ENCODE data around the gene SPATA31C1.

SPATA31C1 gene

DNA sequence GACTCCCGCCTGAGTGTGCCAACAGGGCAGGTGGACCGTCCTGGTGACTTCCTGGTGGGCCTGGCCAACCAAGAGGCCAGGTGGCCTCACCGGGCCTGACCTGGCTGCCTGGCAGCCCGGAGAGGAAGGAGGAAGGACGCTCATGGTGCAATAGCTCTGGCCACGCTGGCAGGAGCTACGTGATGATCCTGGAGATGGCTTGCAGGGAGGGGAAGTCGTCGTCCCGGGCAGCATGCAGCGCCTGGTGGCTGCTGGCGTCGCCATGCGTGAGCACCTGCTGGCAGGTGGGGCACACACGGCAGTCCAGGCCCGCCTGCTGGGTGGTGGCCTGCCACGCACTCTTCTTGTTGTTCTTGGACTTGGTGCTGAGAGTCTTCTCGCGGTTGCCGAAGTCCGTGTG lies 26.3 kb downstream of the SPATA31C1 start:
- DNase-seq = no peak

- DNase-seq = no peak
Measured at GRCh38 chr9:87944682-87945081, 26.9 kb downstream of the SPATA31C1 start.

DNA sequence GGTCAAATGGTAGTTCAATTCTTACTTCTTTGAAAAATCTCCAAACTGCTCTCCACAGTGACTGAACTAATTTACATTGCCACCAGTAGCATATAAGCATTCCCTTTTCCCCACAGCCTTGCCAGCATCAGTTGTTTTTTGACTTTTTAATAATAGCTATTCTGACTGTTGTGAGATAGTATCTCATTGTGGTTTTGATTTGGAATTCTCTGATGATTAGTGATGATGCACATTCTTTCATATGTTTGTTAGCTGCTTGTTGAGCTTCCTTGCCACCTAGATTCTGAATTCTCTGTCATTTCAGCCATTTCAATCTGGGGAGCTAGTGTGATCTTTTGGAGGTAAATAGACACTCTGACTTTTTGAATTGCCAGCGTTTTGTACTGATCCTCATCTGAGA lies 32.5 kb downstream of the SPATA31C1 start:
- DNase-seq = no peak

- DNase-seq = no peak
Measured at GRCh38 chr9:87950765-87951488, 33.2 kb downstream of the SPATA31C1 start.

GRCh38 chr9:87954230-87954629 lies 36.5 kb downstream of the SPATA31C1 start:
- no peak for DNase-seq

DNA sequence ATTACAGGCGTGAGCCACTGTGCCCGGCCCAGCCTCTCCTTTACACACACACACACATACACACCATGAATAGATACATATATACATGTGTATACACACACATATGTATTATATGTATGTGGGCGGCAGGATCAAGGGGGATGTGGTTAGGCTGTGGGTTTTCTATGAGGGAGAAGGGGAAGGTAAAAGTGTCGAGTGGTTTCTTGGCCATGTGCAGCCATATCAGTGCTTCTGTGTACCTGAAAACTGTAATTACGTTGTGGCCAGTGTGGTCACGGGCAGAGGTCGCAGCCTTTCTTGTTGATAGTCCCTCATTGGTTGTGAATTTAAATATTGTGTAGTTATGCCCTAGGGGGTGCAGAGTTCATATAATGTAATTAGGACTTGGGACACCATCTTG lies 40.1 kb downstream of the SPATA31C1 start:
- DNase-seq = no peak

DNA sequence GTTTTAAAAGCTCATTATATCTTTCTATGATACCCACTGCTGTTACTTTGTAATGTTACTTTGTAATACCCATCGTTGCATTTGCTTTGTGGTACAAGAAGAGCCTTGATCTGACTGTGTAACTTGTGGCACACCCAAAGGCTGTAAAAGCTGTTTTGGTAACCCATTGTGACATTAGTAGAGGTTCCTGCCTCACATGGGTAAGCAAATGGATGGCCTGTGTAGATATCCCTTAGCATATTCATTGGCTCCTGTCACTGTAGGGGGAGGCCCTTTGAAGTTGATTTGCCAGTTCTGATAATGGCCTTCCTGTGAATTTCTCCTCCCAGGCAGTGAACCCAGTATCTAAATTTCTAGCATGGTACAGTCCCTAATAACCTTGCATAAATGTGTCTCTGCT lies 40.8 kb downstream of the SPATA31C1 start:
- no peak for DNase-seq

- no peak for DNase-seq
Measured at GRCh38 chr9:87959916-87960581, 42.3 kb downstream of the SPATA31C1 start.

- no peak for DNase-seq
Measured at GRCh38 chr9:87963770-87964169, 46.0 kb downstream of the SPATA31C1 start.

DNA sequence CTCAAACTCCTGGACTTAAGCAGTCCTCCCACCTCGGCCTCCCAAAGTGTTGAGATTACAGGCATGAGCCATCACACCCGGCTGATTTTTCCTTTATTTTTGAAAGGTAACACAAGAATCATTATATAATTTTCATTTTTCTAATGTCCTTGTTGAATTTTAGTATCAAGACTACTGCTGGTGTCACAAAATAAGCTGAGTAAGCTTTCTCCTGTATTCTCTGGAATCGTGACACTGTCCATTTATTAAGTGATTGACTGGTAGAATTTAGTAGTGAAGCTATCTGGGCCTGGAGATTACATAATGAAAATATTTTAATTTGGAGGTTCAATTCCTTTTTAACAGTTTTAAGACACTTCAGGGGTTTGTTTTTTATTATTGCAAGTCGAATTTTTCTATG lies 47.1 kb downstream of the SPATA31C1 start:
- no peak for DNase-seq

DNA sequence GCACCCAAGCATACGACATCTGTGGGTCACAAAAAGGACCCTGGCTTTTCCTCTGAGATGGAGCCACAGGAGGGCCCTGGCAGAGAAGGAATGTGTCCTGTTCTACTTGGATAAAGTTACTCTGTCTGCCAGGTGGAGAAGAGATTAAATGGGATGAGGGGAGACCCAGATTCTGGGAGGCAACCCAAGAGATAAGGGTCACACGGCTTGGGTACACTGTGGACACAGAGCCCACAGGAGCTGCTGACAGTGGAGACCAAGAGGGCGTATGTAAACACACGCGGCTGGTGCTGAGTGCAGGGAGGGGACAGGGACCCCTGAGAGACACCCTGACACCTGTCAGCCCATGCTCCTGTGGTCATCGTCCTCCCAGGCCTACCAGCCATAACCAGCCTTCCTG lies 50.4 kb downstream of the SPATA31C1 start:
- no peak for DNase-seq

DNA sequence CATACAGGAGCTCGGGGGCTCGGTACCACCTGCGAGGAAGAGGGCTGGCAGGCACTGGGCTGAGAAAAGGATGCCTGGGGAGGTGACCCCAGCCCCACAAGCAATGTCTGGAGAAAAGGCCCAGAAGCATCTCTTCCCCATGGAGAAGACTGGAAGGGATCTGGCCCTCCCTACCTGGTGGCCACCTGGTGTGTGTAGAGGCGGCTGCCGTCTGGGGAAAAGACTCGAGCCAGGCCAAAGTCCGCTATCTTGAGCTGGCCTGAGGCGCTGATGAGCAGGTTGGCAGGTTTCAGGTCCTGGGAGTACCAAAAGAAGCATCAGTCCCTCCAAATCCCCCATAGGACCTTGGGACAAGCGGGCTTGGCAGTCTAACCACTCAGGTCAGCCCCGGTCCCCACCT lies 52.8 kb downstream of the SPATA31C1 start:
- DNase-seq = no peak

GRCh38 chr9:87973122-87973521 lies 55.4 kb downstream of the SPATA31C1 start:
- DNase-seq = no peak

Measured in NCI-H1694 (cell line).